Astrocyte (in vitro differentiated cells and primary cell): Measurements from ENCODE around the gene KLK4. TPM values are rescaled to one million over a fixed set of nuclear protein-coding genes. Genes with fewer than 3 reads are reported as not detected.

ENCODE experiments used
- DNase-seq: peaks from one replicate; pipeline ENCODE4 v3.0.0-alpha.2; 2010; ENCODE audit warnings: low read depth
- FAIRE-seq: peaks from 2 replicates; lab custom pipeline; 2011; peaks lifted over from hg19 to GRCh38; lab: Jason Lieb, UNC
- H2AFZ ChIP-seq: 2 replicates; pipeline ENCODE4 v1.6.0; 2012; ENCODE audit warnings: low read depth, low read length, inconsistent platforms
- H3K27ac ChIP-seq: 2 replicates; pipeline ENCODE4 v1.5.1; 2011; ENCODE audit warnings: low read depth, low read length, inconsistent platforms
- H3K27me3 ChIP-seq: 2 replicates; pipeline ENCODE4 v1.6.0; 2011; ENCODE audit warnings: low read length, inconsistent platforms; ENCODE audit not compliant: insufficient read depth
- H3K36me3 ChIP-seq: 2 replicates; pipeline ENCODE4 v1.5.1; 2011; ENCODE audit warnings: low read length, inconsistent platforms; ENCODE audit not compliant: insufficient read depth
- H3K4me1 ChIP-seq: 2 replicates; pipeline ENCODE4 v1.5.1; 2011; ENCODE audit warnings: low read length, inconsistent platforms; ENCODE audit not compliant: insufficient read depth
- H3K4me2 ChIP-seq: 2 replicates; pipeline ENCODE4 v1.6.0; 2012; ENCODE audit warnings: low read length, inconsistent platforms
- H3K4me3 ChIP-seq: 2 replicates; pipeline ENCODE4 v1.5.1; 2011; ENCODE audit warnings: low read depth, mild to moderate bottlenecking, low read length, inconsistent platforms; ENCODE audit not compliant: insufficient read depth
- H3K79me2 ChIP-seq: 2 replicates; pipeline ENCODE4 v1.6.0; 2012; ENCODE audit warnings: mild to moderate bottlenecking, low read length, inconsistent platforms; ENCODE audit not compliant: insufficient read depth
- H3K9ac ChIP-seq: 2 replicates; pipeline ENCODE4 v1.6.0; 2012; ENCODE audit warnings: mild to moderate bottlenecking, low read length, inconsistent platforms
- H3K9me3 ChIP-seq: 2 replicates; pipeline ENCODE4 v1.5.1; 2012; ENCODE audit warnings: low read depth, mild to moderate bottlenecking, low read length, inconsistent platforms; ENCODE audit not compliant: insufficient read depth
- H4K20me1 ChIP-seq: 2 replicates; pipeline ENCODE4 v1.6.0; 2012; ENCODE audit warnings: low read length, inconsistent platforms; ENCODE audit not compliant: insufficient read depth
- H3K27ac Mint-ChIP-seq: one replicate; pipeline ENCODE4 v1.8.0; 2021; ENCODE audit warnings: mild to moderate bottlenecking, mixed read lengths; ENCODE audit not compliant: unreplicated experiment
- H3K27me3 Mint-ChIP-seq: one replicate; pipeline ENCODE4 v1.8.0; 2021; ENCODE audit warnings: low read depth, mixed read lengths; ENCODE audit not compliant: unreplicated experiment
- H3K36me3 Mint-ChIP-seq: one replicate; pipeline ENCODE4 v1.8.0; 2021; ENCODE audit warnings: low read depth, mixed read lengths; ENCODE audit not compliant: unreplicated experiment
- H3K4me1 Mint-ChIP-seq: one replicate; pipeline ENCODE4 v1.8.0; 2021; ENCODE audit warnings: low read depth, mixed read lengths; ENCODE audit not compliant: unreplicated experiment
- H3K4me3 Mint-ChIP-seq: one replicate; pipeline ENCODE4 v1.8.0; 2021; ENCODE audit warnings: mild to moderate bottlenecking, moderate library complexity, mixed read lengths; ENCODE audit not compliant: unreplicated experiment
- H3K9me3 Mint-ChIP-seq: one replicate; pipeline ENCODE4 v1.8.0; 2021; ENCODE audit warnings: mild to moderate bottlenecking, mixed read lengths; ENCODE audit not compliant: unreplicated experiment
- CTCF ChIP-seq: IDR thresholded peaks from 2 replicates; pipeline ENCODE4 v1.5.1; 2011; ENCODE audit warnings: low read depth, mild to moderate bottlenecking, inconsistent platforms, low read length, moderate library complexity; ENCODE audit not compliant: insufficient read depth
- EZH2 ChIP-seq: IDR thresholded peaks from 2 replicates; pipeline ENCODE4 v1.6.1; 2012; ENCODE audit warnings: mild to moderate bottlenecking, low read length, inconsistent platforms; ENCODE audit not compliant: insufficient read depth
- total RNA-seq: library from RNA; stranded (reverse); gene quantifications from 2 replicates; pipeline ENCODE4 v1.2.1, GENCODE V29; 2021

The KLK4 gene
- total RNA-seq, 1 donor from 2014 or later: not detected

- no peak for FAIRE-seq
- no peaks in the 10 kb centered on the region for H3K36me3 Mint-ChIP-seq
- peaks cover 11% of the 10 kb centered on the region for H3K27me3 Mint-ChIP-seq
Measured at GRCh38 chr19:50899569-50899968, 11.6 kb downstream of the KLK4 start.

GRCh38 chr19:50898018-50898417 lies 13.2 kb downstream of the KLK4 start:
- peaks cover 14% of the 10 kb centered on the region for H3K27me3 Mint-ChIP-seq
- H3K4me2 ChIP-seq: no peak overlapping the region
- no peak overlapping the region for H3K4me3 Mint-ChIP-seq
- TF ChIP-seq EZH2 (no peak), CTCF (no peak)
- no peak overlapping the region for H3K9ac ChIP-seq
- H3K36me3 Mint-ChIP-seq: no peaks in the 10 kb centered on the region
- no peaks in the 10 kb centered on the region for H4K20me1 ChIP-seq
- no peaks in the 10 kb centered on the region for H3K27me3 ChIP-seq
- FAIRE-seq (no peak), DNase-seq (no peak)
- H3K4me1 ChIP-seq: no peaks in the 10 kb centered on the region
- no peak overlapping the region for H3K4me3 ChIP-seq
- H3K27ac Mint-ChIP-seq: no peak overlapping the region
- no peaks in the 10 kb centered on the region for H3K36me3 ChIP-seq
- no peaks in the 10 kb centered on the region for H3K79me2 ChIP-seq
- H3K27ac ChIP-seq: no peak overlapping the region
- H3K4me1 Mint-ChIP-seq: peaks cover 2% of the 10 kb centered on the region
- no peaks in the 10 kb centered on the region for H3K9me3 ChIP-seq
- peaks cover 12% of the 10 kb centered on the region for H3K9me3 Mint-ChIP-seq
- no peak overlapping the region for H2AFZ ChIP-seq

More at GRCh38 chr19:50899569-50899968, 11.6 kb downstream of the KLK4 start:
- H3K4me3 ChIP-seq: no peak overlapping the region
- H3K4me1 ChIP-seq: no peaks in the 10 kb centered on the region
- H3K9me3 Mint-ChIP-seq: peaks cover 5% of the 10 kb centered on the region
- H3K4me3 Mint-ChIP-seq: no peak overlapping the region
- H3K79me2 ChIP-seq: no peaks in the 10 kb centered on the region
- no peaks in the 10 kb centered on the region for H3K9me3 ChIP-seq
- H3K36me3 ChIP-seq: no peaks in the 10 kb centered on the region
- no peak overlapping the region for H3K4me2 ChIP-seq
- H3K27ac Mint-ChIP-seq: peak overlapping the region; percentile 66
- DNase-seq: no peak
- H4K20me1 ChIP-seq: no peaks in the 10 kb centered on the region
- peaks cover 2% of the 10 kb centered on the region for H3K4me1 Mint-ChIP-seq
- H3K9ac ChIP-seq: no peak overlapping the region
- no peak overlapping the region for H3K27ac ChIP-seq
- no peak for TF ChIP-seq EZH2
- no peak for TF ChIP-seq CTCF
- no peak overlapping the region for H2AFZ ChIP-seq
- H3K27me3 ChIP-seq: no peaks in the 10 kb centered on the region

- FAIRE-seq: no peak
- peaks cover 12% of the 10 kb centered on the region for H3K9me3 Mint-ChIP-seq
- Histone ChIP-seq H3K79me2 (no peaks in the 10 kb centered on the region), H3K27ac (no peak overlapping the region), H3K9ac (no peak overlapping the region), H3K4me3 (no peak overlapping the region), H3K36me3 (no peaks in the 10 kb centered on the region), H3K9me3 (no peaks in the 10 kb centered on the region), H2AFZ (no peak overlapping the region), H3K27me3 (no peaks in the 10 kb centered on the region), H4K20me1 (no peaks in the 10 kb centered on the region), H3K4me2 (no peak overlapping the region), H3K4me1 (no peaks in the 10 kb centered on the region)
- no peaks in the 10 kb centered on the region for H3K36me3 Mint-ChIP-seq
- no peak overlapping the region for H3K4me3 Mint-ChIP-seq
- peaks cover 12% of the 10 kb centered on the region for H3K27me3 Mint-ChIP-seq
- TF ChIP-seq EZH2: no peak
- no peak for TF ChIP-seq CTCF
- peaks cover 2% of the 10 kb centered on the region for H3K4me1 Mint-ChIP-seq
- H3K27ac Mint-ChIP-seq: no peak overlapping the region
- no peak for DNase-seq
Measured at GRCh38 chr19:50897612-50898011, 13.6 kb downstream of the KLK4 start.
